GM18870 (cell line): Measurements from ENCODE around the gene GNAZ.

ENCODE experiments used
- ATAC-seq: cut with Tn5 transposase; IDR thresholded peaks from one replicate; pipeline ENCODE4 v1.9.1; 2021; ENCODE audit warnings: moderate library complexity; ENCODE audit not compliant: unreplicated experiment

Gene GNAZ

DNA sequence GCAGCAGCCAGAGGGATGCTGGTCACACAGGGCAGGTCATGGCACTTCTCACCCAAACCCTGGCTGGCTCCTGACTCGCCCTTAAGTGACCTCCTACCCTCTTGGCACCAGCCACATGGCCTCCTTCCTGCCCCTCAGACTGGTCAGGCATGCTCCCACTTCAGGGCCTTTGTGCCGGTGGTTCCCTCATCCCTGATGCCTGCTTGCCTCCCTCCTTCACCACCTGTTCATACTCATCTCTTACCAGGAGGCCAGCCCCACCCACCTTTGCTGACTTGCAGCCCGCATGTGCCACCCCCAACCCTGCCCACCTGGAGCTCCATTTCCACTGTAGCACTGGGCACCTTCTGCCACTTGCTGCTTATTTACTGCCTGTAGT, 20.1 kb downstream of the GNAZ start:
- ATAC-seq: no peak

- no peak for ATAC-seq
These were observed 21.4 kb downstream of the GNAZ start for GRCh38 chr22:23091760-23092159.

GRCh38 chr22:23092217-23092955, 22.1 kb downstream of the GNAZ start:
- no peak for ATAC-seq

DNA sequence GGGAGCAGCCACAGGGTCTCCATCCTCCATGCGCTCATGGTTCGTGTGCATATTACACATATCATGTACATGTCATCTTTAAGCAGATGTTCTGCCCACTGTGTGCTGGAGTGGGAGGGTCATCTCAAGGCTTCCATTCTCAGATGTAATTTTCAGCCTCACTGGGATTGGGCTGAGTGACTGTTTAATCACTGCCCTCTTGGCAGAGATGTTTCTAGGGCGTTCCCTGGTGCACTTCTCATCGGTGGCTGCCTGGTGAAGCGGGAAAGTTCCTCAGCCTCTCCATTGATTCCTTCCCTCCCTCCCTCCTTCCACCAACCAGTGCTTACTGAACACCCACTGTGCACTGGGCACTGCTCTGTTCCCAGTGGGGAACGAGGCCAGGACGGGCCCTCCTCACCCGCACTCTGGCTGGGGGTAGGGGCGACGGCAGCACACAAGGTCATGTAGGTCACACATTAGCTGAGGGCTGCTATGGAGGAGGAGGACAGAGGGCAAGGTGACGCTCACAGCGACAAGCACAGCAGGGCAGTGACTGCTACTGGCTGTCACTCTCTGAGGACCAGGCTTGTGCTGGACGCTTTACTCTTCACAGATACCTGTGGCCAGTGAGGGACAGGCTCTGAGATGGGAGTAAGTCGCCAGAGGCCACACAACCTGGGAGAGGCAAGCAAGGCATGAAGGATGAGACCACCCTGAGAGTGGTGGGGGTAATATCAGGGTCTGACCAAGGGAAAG, 22.9 kb downstream of the GNAZ start:
- no peak for ATAC-seq

DNA sequence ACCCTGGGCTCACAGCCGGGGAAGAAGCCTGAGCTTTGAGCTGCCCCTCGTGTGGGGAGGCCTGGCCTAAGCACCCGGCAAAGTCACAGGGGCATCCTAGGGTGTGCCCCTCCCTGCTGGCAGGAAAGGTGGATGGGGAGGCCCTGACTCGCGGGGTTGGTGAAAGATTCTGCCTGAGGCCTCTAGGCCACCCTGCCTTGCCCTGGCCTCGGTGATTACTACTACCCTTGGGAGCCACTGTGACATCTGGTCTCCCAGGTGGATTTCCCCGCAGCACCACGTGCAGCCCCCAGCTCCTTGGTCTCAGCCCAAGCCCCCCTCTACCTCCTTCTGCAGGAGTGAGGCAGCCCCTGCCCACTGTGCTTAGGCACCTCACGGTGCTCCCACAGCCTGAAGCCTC, 23.9 kb downstream of the GNAZ start:
- ATAC-seq: no peak

- no peak for ATAC-seq
These were observed 24.7 kb downstream of the GNAZ start for GRCh38 chr22:23094695-23095681.

- ATAC-seq: no peak
These were observed 25.5 kb downstream of the GNAZ start for GRCh38 chr22:23095733-23096342.

DNA sequence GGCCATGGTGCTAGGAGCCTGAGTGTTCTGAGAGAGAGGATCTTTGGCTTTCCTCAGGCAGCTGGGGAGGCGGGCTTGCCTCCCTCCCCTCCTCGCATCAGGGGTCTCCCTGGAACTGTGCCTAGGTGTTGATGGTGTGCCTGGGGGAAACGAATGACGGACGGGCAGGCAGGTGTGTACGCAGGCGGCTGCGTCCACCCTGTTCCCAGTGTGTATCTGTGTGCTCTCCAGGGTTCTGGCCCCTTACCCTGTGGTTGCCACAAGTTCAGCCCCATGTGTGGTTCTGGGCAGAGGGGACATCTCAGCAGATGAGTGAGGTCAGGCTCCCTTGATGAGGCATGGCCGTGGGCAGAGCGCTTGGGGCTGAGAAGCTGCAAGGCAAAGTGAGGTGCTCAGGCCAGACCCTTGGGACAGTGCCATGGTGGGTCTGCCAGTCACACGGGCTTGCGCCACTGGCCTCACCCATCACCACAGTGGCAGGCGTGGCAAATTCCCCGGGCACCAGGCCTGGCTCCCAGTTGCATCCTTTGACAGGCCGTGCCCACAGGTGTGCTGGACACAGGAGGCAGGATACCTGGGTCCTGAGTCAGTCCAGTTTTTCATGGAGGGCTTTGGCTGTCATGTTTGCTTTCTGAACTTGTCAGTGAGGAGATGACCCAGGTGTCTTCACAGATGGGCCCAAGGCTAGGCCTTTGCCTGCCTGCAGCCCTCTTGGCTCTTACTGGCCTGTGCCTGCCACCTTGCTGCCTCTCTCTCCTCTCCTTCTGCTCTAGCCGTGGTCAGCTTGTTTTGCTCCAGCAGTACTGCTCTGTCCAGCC, 27.3 kb downstream of the GNAZ start:
- no peak for ATAC-seq

GRCh38 chr22:23098230-23098705, 27.9 kb downstream of the GNAZ start:
- no peak for ATAC-seq

GRCh38 chr22:23098718-23099530, 28.6 kb downstream of the GNAZ start:
- no peak for ATAC-seq

DNA sequence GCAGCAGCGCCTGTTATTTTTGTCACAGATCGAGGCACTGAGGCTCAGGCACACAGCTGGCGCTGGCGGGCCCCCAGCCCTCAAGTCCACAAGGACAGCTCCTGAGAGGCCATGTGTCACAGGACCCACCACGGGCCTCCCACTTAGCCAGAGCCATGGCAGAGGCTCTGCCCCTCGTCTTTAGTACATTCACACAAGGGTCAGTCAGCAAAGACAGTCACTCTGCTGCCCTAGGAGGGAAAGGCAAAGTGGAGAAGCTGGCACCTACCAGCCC, 29.1 kb downstream of the GNAZ start:
- ATAC-seq: no peak

GRCh38 chr22:23100124-23100801, 29.9 kb downstream of the GNAZ start:
- no peak for ATAC-seq

DNA sequence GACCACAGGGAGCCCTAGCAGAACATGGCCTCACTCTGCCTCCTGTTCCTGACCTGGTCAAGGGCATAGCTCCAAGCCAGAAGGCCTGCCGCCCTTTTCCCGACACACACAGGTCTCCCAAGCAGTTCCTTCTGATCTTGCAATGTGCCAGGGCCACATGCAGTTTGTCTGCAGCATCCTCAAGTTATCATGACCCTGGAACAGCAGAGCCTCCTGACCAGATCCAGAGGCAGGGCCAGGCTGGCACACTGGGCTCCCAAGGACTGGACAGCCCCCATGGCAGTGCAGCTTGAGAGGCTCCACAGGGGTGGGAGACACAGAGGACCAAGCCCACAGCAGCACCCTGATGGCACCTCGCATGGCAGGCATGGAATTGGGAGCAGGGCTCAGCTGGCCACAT, 31.2 kb downstream of the GNAZ start:
- no peak for ATAC-seq

- ATAC-seq: no peak
These were observed 31.8 kb downstream of the GNAZ start for GRCh38 chr22:23102002-23102655.

- ATAC-seq: no peak
These were observed 32.5 kb downstream of the GNAZ start for GRCh38 chr22:23102776-23103175.

GRCh38 chr22:23103199-23103954, 33.1 kb downstream of the GNAZ start:
- no peak for ATAC-seq

DNA sequence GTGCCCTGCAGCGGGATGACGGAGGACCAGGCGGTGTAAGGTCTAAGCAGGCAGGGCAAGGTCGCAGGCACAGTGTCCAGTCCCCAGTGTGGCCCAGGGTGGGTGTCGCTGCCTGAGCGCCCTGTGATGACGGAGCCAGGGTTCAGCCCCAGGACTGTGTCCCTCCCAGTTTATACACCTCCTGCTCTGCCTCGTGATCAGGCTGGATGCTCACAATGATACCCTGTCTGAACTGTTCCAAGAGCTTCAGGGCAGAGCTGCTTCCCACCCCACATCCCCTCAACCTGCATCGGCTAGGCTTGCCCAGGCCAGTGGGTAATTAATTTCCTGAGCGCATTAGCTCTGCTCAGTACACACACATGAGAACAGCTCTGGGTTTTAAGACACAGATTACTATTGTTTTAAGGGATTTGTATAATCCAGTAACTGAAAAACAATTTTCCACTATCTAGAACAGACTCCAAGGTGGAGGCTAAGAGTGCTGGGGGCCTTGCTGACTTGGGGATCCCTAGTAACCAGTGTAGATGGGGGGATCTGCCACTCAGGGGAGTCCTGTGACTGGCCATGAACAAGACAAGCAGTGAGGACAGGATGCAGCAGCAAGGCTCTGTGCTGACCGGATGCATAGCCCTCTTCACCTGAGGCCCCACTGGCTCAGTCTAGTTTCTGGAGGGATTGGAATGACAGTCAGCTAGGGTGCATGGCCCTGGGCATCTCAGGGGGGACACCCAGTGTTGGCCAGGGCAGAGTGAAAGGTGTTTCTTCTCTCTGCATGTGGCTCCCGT, 34.1 kb downstream of the GNAZ start:
- ATAC-seq: no peak
